Purkinje cell (primary cell): ENCODE data around the gene USP17L10. TPM values are rescaled to one million over a fixed set of nuclear protein-coding genes. Genes with fewer than 3 reads are reported as not detected.

Experiments
- polyA plus RNA-seq: library from polyadenylated mRNA; unstranded; fragments of >200 nt; fragmentation: Nextera tagmentation; gene quantifications from 2 replicates; pipeline ENCODE4 v1.2.1, GENCODE V29; 2014

USP17L10 gene, protein sequence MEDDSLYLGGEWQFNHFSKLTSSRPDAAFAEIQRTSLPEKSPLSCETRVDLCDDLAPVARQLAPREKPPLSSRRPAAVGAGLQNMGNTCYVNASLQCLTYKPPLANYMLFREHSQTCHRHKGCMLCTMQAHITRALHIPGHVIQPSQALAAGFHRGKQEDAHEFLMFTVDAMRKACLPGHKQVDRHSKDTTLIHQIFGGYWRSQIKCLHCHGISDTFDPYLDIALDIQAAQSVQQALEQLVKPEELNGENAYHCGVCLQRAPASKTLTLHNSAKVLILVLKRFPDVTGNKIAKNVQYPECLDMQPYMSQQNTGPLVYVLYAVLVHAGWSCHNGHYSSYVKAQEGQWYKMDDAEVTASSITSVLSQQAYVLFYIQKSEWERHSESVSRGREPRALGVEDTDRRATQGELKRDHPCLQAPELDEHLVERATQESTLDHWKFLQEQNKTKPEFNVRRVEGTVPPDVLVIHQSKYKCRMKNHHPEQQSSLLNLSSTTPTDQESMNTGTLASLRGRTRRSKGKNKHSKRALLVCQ
- polyA plus RNA-seq = not detected in 2 replicates

DNA sequence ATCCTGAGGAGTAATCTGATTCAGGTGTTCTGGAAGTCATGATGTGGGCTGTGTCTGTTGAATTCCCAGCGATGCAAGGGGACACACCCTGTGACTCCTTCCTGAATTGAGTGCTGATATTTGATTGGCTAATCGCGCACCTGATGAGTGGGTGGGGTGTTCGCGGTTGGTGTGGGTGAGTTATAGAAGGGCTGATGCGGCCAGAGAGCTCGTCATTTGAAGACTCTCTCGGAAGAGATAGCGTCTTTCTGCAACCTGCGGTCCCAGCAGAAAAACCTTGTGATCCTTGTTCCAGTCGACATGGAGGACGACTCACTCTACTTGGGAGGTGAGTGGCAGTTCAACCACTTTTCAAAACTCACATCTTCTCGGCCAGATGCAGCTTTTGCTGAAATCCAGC lies at the start of gene USP17L10:
Gene USP17L10 (plus strand): TSS at position 301 of the 400 bp plus-strand sequence. CDS start 0 bp downstream, at position 301.

DNA sequence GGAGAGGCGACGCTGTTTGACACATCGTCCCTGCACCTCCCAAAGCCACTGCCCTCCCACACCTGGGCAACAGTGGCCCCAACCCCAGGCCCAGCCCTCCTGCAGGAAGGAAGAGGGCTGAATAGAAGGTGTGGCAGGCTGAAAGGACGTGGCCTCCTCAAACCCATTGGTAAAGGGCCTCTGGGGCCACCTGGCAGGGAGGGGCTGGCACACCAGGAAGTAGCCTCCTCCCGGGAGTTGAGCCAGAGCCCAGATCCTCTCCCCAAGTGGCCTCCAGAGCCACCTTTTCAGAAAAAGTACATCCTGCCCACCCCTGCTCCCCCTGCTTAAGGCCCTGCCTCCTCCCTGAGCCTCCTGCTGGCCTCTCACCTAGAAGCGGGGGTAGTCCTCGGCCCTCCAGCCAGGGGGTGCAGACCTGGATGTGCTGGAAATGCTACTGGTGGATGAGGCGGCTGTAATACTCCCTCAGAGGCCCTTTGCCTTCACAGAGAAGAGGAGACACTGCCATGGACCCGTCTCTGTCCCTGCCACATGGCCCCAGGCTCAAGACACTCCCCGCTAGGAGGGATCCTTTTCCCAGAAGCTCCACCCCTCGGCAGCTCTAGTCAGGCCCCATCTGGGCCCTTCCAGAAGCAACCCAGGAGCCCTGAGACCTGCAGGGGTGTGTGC lies 40.5 kb upstream of the USP17L10 start, which contains the start of gene FAM90A26:
Gene FAM90A26 (plus strand): TSS at position 619 of the 669 bp plus-strand sequence. CDS start 2,764 bp downstream, outside the sequence.

DNA sequence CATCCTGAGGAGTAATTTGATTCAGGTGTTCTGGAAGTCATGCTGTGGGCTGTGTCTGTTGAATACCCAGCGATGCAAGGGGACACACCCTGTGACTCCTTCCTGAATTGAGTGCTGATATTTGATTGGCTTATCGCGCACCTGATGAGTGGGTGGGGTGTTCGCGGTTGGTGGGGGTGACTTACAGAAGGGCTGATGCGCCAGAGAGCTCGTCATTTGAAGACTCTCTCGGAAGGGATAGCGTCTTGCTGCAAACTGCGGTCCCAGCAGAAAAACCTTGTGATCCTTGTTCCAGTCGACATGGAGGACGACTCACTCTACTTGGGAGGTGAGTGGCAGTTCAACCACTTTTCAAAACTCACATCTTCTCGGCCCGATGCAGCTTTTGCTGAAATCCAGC lies 4.6 kb downstream of the USP17L10 start, which contains the start of gene USP17L11:
Gene USP17L11 (plus strand): TSS at position 301 of the 400 bp plus-strand sequence. CDS start 0 bp downstream, at position 301.

DNA sequence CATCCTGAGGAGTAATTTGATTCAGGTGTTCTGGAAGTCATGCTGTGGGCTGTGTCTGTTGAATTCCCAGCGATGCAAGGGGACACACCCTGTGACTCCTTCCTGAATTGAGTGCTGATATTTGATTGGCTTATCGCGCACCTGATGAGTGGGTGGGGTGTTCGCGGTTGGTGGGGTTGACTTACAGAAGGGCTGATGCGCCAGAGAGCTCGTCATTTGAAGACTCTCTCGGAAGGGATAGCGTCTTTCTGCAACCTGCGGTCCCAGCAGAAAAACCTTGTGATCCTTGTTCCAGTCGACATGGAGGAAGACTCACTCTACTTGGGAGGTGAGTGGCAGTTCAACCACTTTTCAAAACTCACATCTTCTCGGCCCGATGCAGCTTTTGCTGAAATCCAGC lies 9.4 kb downstream of the USP17L10 start, which contains the start of gene USP17L12:
Gene USP17L12 (plus strand): TSS at position 301 of the 400 bp plus-strand sequence. CDS start 0 bp downstream, at position 301.

DNA sequence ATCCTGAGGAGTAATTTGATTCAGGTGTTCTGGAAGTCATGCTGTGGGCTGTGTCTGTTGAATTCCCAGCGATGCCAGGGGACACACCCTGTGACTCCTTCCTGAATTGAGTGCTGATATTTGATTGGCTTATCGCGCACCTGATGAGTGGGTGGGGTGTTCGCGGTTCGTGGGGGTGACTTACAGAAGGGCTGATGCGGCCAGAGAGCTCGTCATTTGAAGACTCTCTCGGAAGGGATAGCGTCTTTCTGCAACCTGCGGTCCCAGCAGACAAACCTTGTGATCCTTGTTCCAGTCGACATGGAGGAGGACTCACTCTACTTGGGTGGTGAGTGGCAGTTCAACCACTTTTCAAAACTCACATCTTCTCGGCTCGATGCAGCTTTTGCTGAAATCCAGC lies 14.1 kb downstream of the USP17L10 start, which contains the start of gene USP17L13:
Gene USP17L13 (plus strand): TSS at position 301 of the 400 bp plus-strand sequence. CDS start 0 bp downstream, at position 301.

DNA sequence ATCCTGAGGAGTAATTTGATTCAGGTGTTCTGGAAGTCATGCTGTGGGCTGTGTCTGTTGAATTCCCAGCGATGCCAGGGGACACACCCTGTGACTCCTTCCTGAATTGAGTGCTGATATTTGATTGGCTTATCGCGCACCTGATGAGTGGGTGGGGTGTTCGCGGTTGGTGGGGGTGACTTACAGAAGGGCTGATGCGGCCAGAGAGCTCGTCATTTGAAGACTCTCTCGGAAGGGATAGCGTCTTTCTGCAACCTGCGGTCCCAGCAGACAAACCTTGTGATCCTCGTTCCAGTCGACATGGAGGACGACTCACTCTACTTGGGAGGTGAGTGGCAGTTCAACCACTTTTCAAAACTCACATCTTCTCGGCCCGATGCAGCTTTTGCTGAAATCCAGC lies 23.6 kb downstream of the USP17L10 start, which contains the start of gene USP17L15:
Gene USP17L15 (plus strand): TSS at position 301 of the 400 bp plus-strand sequence. CDS start 0 bp downstream, at position 301.

DNA sequence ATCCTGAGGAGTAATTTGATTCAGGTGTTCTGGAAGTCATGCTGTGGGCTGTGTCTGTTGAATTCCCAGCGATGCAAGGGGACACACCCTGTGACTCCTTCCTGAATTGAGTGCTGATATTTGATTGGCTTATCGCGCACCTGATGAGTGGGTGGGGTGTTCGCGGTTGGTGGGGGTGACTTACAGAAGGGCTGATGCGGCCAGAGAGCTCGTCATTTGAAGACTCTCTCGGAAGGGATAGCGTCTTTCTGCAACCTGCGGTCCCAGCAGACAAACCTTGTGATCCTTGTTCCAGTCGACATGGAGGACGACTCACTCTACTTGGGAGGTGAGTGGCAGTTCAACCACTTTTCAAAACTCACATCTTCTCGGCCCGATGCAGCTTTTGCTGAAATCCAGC lies 33.1 kb downstream of the USP17L10 start, which contains the start of gene USP17L17:
Gene USP17L17 (plus strand): TSS at position 301 of the 400 bp plus-strand sequence. CDS start 0 bp downstream, at position 301.

DNA sequence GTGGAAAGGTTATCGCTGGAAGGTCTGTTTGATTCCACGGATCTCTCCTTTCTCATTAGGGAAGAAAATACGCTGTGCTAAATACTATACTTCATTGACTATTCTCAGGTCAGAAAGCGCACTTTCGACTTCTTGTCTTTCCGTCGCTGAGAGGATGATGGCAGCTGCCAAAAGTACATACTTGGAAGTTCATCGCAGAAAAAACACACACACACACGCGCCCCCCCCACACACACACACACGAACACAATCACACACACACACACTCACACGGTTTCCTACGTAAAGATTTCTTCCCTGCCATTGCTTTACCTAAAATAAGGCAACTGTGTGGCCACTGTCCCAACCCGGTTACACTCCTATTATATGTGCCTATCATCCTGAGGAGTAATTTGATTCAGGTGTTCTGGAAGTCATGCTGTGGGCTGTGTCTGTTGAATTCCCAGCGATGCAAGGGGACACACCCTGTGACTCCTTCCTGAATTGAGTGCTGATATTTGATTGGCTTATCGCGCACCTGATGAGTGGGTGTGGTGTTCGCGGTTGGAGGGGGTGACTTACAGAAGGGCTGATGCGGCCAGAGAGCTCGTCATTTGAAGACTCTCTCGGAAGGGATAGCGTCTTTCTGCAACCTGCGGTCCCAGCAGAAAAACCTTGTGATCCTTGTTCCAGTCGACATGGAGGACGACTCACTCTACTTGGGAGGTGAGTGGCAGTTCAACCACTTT lies 37.7 kb downstream of the USP17L10 start, which contains the start of gene USP17L18:
Gene USP17L18 (plus strand): TSS at position 678 of the 728 bp plus-strand sequence. CDS start 0 bp downstream, at position 678.

DNA sequence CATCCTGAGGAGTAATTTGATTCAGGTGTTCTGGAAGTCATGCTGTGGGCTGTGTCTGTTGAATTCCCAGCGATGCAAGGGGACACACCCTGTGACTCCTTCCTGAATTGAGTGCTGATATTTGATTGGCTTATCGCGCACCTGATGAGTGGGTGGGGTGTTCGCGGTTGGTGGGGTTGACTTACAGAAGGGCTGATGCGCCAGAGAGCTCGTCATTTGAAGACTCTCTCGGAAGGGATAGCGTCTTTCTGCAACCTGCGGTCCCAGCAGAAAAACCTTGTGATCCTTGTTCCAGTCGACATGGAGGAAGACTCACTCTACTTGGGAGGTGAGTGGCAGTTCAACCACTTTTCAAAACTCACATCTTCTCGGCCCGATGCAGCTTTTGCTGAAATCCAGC lies 42.6 kb downstream of the USP17L10 start, which contains the start of gene USP17L19:
Gene USP17L19 (plus strand): TSS at position 301 of the 400 bp plus-strand sequence. CDS start 0 bp downstream, at position 301.

DNA sequence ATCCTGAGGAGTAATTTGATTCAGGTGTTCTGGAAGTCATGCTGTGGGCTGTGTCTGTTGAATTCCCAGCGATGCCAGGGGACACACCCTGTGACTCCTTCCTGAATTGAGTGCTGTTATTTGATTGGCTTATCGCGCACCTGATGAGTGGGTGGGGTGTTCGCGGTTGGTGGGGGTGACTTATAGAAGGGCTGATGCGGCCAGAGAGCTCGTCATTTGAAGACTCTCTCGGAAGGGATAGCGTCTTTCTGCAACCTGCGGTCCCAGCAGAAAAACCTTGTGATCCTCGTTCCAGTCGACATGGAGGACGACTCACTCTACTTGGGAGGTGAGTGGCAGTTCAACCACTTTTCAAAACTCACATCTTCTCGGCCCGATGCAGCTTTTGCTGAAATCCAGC lies 47.4 kb downstream of the USP17L10 start, which contains the start of gene USP17L20:
Gene USP17L20 (plus strand): TSS at position 301 of the 400 bp plus-strand sequence. CDS start 0 bp downstream, at position 301.

Other genes with a start within 250 kb of the USP17L10 start
- 0.13 TPM in 1 of 2 replicates, not detected in the other for gene FAM90A26, start 40.2 kb upstream of the USP17L10 start, polyA plus RNA-seq
- not detected in 2 replicates for gene USP17L11, start 4.7 kb downstream of the USP17L10 start, polyA plus RNA-seq
- not detected in 2 replicates for gene USP17L12, start 9.5 kb downstream of the USP17L10 start, polyA plus RNA-seq
- gene USP17L13, start 14.2 kb downstream of the USP17L10 start, polyA plus RNA-seq = not detected in 2 replicates
- gene USP17L15, start 23.7 kb downstream of the USP17L10 start, polyA plus RNA-seq = not detected in 2 replicates
- not detected in 2 replicates for gene USP17L17, start 33.2 kb downstream of the USP17L10 start, polyA plus RNA-seq
- gene USP17L18, start 38.0 kb downstream of the USP17L10 start, polyA plus RNA-seq = not detected in 2 replicates
- gene USP17L19, start 42.7 kb downstream of the USP17L10 start, polyA plus RNA-seq = not detected in 2 replicates
- gene USP17L20, start 47.5 kb downstream of the USP17L10 start, polyA plus RNA-seq = not detected in 2 replicates
- not detected in 2 replicates for gene USP17L21, start 52.2 kb downstream of the USP17L10 start, polyA plus RNA-seq
- gene USP17L22, start 57.0 kb downstream of the USP17L10 start, polyA plus RNA-seq = not detected in 2 replicates
- not detected in 2 replicates for gene USP17L24, start 114.5 kb downstream of the USP17L10 start, polyA plus RNA-seq
- gene USP17L25, start 119.3 kb downstream of the USP17L10 start, polyA plus RNA-seq = not detected in 2 replicates
- not detected in 2 replicates for gene USP17L26, start 124.0 kb downstream of the USP17L10 start, polyA plus RNA-seq
- not detected in 2 replicates for gene USP17L5, start 128.7 kb downstream of the USP17L10 start, polyA plus RNA-seq
- gene USP17L27, start 133.5 kb downstream of the USP17L10 start, polyA plus RNA-seq = not detected in 2 replicates
- gene USP17L28, start 138.2 kb downstream of the USP17L10 start, polyA plus RNA-seq = not detected in 2 replicates
- not detected in 2 replicates for gene USP17L29, start 143.0 kb downstream of the USP17L10 start, polyA plus RNA-seq
- not detected in 2 replicates for gene USP17L30, start 152.5 kb downstream of the USP17L10 start, polyA plus RNA-seq
- not detected in 2 replicates for gene DEFB131A, start 233.8 kb downstream of the USP17L10 start, polyA plus RNA-seq